ENCODE results near the gene SNCG. TPM values are rescaled to one million over a fixed set of nuclear protein-coding genes. Genes with fewer than 3 reads are reported as not detected.

The SNCG gene
- total RNA-seq, 1 donor, result not detected

- DNase-seq (ENCODE audit: low read depth in 2 of 3, low spot score in 2 of 3), result peak in 2 of 3 donors; percentile 36 to 47
These were observed 1.8 kb downstream of the SNCG start for GRCh38 chr10:86960003-86960862.

GRCh38 chr10:86960863-86961434, 2.5 kb downstream of the SNCG start:
- DNase-seq (ENCODE audit: low read depth in 2 of 3, low spot score in 2 of 3), result no peak

GRCh38 chr10:86961481-86962091, 3.2 kb downstream of the SNCG start:
- DNase-seq (ENCODE audit: low read depth in 2 of 3, low spot score in 2 of 3), result no peak

- DNase-seq (ENCODE audit: low read depth in 2 of 3, low spot score in 2 of 3), result peak in 1 of 3 donors; percentile 34
These were observed 4.0 kb downstream of the SNCG start for GRCh38 chr10:86962136-86962980.

GRCh38 chr10:86962981-86963310, 4.5 kb downstream of the SNCG start:
- no peak for DNase-seq (ENCODE audit: low read depth in 2 of 3, low spot score in 2 of 3)

GRCh38 chr10:86963341-86963919, 5.0 kb downstream of the SNCG start:
- no peak for DNase-seq (ENCODE audit: low read depth in 2 of 3, low spot score in 2 of 3)

GRCh38 chr10:86964061-86964846, 5.9 kb downstream of the SNCG start:
- no peak for DNase-seq (ENCODE audit: low read depth in 2 of 3, low spot score in 2 of 3)

GRCh38 chr10:86964847-86965190, 6.4 kb downstream of the SNCG start:
- no peak for DNase-seq (ENCODE audit: low read depth in 2 of 3, low spot score in 2 of 3)

GRCh38 chr10:86965986-86966654, 7.7 kb downstream of the SNCG start:
- peak in 1 of 3 donors; percentile 23 for DNase-seq (ENCODE audit: low read depth in 2 of 3, low spot score in 2 of 3)

- no peak for DNase-seq (ENCODE audit: low read depth in 2 of 3, low spot score in 2 of 3)
These were observed 9.1 kb downstream of the SNCG start for GRCh38 chr10:86967481-86967941.

- DNase-seq (ENCODE audit: low read depth in 2 of 3, low spot score in 2 of 3), result no peak
These were observed 10.0 kb downstream of the SNCG start, which contains the start of gene ADIRF for GRCh38 chr10:86968271-86968993. TSS of gene ADIRF (plus strand) at chr10:86968482. CDS start at chr10:86968545, 63 bp downstream.

GRCh38 chr10:86968994-86969355, 10.6 kb downstream of the SNCG start:
- DNase-seq (ENCODE audit: low read depth in 2 of 3, low spot score in 2 of 3), result no peak

GRCh38 chr10:86969421-86970041, 11.1 kb downstream of the SNCG start:
- no peak for DNase-seq (ENCODE audit: low read depth in 2 of 3, low spot score in 2 of 3)

GRCh38 chr10:86970162-86970981, 12.0 kb downstream of the SNCG start:
- no peak for DNase-seq (ENCODE audit: low read depth in 2 of 3, low spot score in 2 of 3)

- DNase-seq (ENCODE audit: low read depth in 2 of 3, low spot score in 2 of 3), result no peak
These were observed 12.5 kb downstream of the SNCG start for GRCh38 chr10:86970982-86971231.

- peak; percentile 87 to 92 (median 88) for DNase-seq (ENCODE audit: low read depth in 2 of 3, low spot score in 2 of 3)
These were observed 13.0 kb downstream of the SNCG start for GRCh38 chr10:86971232-86971991.

All from hematopoietic multipotent progenitor cell (in vitro differentiated cells).